OCI-LY3 (cell line): ENCODE results near the gene ARHGEF11.

ENCODE experiments used
- CTCF ChIP-seq: fragments of 200-600, 300-600 bp; sonication (generic); IDR thresholded peaks from 2 replicates; pipeline ENCODE4 v1.5.1; 2014; ENCODE audit warnings: antibody characterized with exemption, low read length, low read depth
- EZH2phosphoT487 ChIP-seq: fragments of 200-600 bp; shearing (Covaris generic); IDR thresholded peaks from 2 replicates; pipeline ENCODE4 v1.6.1; 2018; ENCODE audit warnings: antibody characterized with exemption, mixed run types, low read depth

GRCh38 chr1:157077394-157077793 is 31.9 kb upstream of the ARHGEF11 start:
- no peak for TF ChIP-seq CTCF
- no peak for TF ChIP-seq EZH2phosphoT487
